HG03565 (cell line): ENCODE measurements around the gene NTF4.
"Not testable (repeated sequence)": the region's sequence is repeated elsewhere in the genome, so short reads cannot be mapped to it uniquely, and the experiment has no call there.

Source experiments
- ATAC-seq: cut with Tn5 transposase; IDR thresholded peaks from one replicate; pipeline ENCODE4 v1.9.1; 2021; ENCODE audit warnings: mild to moderate bottlenecking, moderate library complexity; ENCODE audit not compliant: unreplicated experiment

NTF4 gene

DNA sequence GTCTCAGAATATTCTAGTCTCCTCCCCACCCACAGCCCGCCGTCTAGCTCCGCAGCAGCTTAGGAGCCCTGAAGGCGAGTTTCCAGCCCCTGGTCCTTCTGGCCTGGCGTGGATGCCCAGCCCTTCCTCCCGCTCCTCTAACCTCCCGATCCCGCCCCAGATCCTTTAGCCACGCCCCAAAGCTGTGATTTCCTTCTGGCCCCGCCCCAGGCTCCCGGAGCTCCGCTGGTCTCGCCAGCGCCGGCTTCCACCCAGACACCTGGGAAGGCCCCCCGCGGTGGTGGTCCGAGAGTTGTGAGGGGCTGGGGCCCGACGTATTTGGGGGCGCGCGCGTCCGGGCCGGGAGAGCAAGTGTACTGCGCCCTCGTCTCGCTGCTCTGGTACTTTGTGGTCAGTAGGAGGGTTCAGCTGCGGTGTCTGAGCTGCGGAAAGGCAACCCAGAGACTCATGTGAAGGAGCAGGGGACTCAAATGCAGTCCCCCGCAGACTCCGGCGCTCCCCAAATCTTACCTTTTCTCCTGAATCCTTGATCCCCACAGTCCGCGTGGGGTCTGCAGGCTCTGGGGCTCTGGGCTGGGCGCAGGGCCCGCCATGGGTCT, 6.9 kb downstream of the NTF4 start, which contains the start of gene CGB7:
CGB7 (minus strand) TSS at position 114 of the 599 bp plus-strand sequence. CDS start 2,374 bp downstream, outside the sequence.
- ATAC-seq = no peak

DNA sequence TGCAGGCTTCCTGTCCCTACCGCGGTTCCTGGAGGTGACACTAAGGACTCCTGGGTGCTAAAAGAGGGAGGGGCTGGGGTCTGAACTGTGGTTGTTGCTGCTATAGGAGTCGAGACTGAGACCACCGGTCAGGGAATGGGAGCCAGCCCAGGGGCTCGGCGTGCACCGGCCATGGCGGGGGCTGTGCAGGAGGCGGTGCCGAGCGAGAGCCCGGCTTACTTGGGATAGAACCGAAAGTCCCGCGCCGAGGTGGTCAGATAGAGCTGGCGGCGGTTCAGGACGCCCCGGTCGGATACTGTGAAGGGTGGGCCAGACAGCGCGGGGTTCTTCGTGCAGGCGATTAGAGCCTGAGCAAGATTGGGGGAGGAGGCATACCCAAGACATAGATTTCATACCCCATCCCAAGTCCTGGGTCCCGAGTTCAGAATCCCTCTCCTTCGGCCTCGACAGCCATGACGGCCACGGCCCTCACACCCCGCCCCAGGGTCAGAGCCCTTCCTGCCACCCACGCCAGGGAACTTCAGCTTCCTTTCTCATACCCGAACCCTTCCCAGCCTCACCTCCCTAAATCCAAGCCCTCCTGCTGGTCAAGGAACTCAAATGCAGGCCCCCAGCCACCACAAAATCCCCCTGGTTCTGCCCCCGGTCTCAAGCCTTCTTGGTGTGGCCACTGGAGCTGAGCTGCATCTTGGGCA, 7.6 kb downstream of the NTF4 start:
- not testable (repeated sequence) for ATAC-seq

DNA sequence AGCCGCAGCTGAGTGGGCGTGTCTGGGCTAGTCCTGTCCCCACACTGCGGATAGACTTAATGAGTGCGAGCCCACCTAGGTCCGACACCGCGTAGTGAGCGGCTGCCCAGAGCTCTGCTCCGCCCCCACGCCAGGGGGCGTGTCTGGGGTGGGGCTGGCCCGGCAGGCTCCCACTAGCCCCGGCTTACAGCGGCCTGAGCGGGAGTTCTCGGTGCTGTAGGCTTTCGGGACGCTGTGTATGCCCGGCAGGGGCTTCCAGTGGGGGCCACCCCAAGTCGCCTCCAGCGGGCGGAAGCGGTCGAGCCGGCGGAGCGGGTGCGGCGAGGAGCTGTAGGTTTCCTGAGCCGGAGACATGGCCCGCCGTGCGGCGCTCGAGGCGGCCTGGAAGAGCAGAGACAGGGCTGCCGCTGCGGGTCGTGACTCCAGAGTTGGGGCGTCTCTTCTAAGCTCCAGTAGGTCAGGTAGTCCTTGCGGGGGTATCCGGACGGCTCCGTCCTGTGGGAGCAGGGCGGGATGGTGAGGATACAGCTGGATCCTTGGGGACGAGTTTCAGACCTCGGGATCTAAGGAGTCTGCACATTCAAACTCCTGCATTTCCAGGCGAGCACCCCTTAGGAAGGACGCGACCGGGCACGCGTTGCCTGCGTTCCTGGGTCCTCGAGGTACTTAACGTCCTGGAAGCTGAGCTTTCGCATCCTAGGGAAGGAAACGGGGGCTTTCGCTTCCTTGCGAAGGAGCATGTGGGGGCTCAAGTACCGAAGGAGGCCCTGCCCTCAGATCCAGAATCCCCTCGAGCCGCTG, 8.3 kb downstream of the NTF4 start:
- ATAC-seq = no peak

DNA sequence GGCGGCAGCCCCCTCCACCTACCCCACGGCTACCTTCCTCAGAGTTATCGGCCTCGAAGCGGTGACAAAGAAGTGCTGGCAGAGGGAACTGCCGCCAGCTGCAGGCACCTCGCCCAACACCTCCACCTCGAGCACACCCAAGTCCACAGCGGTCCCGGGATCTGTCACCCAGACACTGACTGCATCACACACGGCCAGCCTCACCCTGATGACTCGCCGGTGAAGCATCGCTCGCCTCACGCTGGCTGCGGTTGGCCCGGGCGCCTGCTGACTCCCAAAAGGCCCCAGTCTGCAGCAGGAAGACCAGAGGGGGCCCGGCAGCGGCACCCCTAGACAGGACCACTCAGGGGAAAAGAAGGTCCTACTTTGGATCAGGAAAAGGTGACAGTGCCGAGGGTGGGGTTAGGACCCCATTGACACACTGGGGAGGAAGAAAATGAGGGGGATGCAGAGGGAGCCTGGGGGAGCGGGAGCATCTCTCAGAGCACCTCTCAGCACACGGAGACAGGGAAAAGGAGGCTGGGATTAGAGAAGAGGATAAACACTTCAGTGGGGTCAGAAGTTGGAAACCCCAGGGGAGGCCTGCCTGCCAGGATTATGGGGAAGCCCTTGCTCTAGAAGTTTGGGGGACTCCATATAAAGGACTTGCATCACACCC, 14.1 kb downstream of the NTF4 start:
- not testable (repeated sequence) for ATAC-seq

DNA sequence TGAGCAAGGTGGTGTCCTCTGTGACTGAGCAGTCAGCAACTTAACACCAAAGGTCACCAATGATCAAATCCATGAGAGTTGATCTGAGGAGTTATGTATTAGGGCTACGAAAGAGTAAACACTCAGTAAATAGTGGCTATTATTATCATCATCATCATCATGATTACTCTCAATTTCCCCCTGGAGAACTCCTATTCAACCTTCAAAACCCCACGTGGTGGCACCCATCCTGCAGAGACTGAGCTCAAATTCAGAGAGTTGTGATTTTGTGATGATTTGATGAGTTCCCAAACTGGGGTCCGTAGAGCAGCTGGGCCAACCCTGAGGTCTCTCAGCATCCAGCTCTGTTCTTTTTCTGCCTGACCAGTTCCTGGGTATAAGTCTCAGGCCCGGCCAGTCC, 14.8 kb downstream of the NTF4 start:
- not testable (repeated sequence) for ATAC-seq

DNA sequence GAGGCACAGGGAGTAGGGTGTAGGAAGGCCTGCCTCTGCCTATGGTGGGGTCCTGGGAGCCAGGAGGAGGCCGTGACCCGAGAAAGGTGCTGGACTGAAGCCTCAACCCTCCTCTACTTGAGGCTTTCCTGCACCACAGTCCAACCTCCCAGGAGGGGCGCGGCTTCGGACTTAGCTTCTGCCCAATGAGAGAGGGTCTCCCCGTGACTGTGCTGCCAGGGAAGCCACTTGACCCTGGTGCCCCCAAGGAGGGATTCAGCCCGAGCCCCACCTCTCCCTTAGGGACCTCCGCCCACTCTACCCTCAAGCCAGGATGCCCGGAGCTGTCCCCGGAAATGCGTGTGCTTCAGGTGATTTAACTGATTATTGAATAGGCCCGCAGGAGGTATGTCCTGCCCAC, 15.6 kb downstream of the NTF4 start, which contains the start of gene CGB8:
CGB8 (minus strand) TSS at position 101 of the 400 bp plus-strand sequence. CDS start 372 bp downstream, outside the sequence.
- not testable (repeated sequence) for ATAC-seq

DNA sequence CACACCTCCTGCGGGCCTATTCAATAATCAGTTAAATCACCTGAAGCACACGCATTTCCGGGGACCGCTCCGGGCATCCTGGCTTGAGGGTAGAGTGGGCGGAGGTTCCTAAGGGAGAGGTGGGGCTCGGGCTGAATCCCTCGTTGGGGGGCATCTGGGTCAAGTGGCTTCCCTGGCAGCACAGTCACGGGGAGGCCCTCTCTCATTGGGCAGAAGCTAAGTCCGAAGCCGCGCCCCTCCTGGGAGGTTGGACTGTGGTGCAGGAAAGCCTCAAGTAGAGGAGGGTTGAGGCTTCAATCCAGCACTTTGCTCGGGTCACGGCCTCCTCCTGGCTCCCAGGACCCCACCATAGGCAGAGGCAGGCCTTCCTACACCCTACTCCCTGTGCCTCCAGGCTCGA, 21.1 kb downstream of the NTF4 start, which contains the start of gene CGB5:
CGB5 (plus strand) TSS at position 301 of the 400 bp plus-strand sequence. CDS start 362 bp downstream, outside the sequence.
- ATAC-seq = not testable (repeated sequence)

DNA sequence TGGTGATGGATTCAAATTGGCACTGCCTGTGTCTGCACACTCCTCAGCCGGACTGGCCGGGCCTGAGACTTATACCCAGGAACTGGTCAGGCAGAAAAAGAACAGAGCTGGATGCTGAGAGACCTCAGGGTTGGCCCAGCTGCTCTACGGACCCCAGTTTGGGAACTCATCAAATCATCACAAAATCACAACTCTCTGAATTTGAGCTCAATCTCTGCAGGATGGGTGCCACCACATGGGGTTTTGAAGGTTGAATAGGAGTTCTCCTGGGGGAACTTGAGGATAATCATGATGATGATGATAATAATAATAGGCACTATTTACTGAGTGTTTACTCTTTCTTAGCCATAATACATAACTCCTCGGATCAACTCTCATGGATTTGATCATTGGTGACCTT, 22.0 kb downstream of the NTF4 start:
- not testable (repeated sequence) for ATAC-seq

DNA sequence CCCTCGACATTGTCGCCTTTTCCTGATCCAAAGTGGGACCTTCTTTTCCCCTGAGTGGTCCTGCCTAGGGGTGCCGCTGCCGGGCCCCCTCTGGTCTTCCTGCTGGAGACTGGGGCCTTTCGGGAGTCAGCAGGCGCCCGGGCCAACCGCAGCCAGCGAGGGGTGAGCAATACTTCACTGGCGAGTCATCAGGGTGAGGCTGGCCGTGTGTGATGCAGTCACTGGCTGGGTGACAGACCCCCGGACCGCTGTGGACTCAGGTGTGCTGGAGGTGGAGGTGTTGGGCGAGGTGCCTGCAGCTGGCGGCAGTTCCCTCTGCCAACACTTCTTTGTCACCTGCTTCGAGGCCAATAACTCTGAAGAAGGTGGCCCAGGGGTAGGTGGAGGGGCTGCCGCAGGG, 22.4 kb downstream of the NTF4 start:
- ATAC-seq = no peak

DNA sequence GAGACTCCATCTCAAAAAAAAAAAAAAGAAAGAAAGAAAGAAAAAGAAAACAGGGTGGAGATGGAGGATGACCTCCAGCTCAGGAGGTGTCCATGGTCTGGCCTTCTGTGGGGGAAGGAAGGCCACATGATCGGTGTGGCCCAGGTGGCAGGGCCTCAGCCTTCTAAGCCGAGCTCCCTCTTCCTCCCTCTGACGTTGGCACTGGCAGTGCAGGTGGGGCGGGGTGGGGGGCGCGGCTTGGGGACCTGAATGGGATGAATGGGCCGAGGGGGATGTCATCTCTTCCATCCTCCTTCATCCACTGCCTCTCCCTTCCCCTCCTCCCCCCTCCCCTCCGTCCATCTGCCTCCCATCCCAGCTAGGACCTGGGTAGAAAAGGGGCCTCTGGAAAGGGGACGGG, 24.9 kb downstream of the NTF4 start:
- not testable (repeated sequence) for ATAC-seq

DNA sequence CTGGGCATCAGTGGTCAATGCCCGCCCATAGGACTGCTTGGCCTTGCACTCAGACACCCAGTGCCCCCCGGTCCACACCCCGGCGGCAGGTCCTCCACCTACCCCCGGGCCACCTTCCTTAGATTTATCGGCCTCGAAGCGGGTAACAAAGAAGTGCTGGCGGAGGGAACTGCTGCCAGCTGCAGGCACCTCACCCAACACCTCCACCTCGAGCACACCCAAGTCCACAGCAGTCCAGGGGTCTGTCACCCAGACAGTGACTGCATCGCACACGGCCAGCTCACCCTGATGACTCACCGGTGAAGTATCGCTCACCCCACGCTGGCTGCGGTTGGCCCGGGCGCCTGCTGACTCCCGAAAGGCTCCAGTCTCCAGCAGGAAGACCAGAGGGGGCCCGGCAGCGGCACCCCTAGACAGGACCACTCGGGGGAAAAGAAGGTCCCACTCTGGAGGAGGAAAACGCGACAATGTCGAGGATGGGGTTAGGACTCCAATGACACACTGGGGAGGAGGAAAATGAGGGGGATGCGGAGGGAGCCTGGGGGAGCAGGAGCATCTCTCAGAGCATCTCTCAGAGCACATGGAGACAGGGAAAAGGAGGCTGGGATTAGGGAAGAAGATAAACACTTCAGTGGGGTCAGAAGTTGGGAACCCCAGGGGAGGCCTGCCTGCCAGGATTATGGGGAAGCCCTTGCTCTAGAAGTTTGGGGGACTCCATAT, 25.9 kb downstream of the NTF4 start:
- ATAC-seq = not testable (repeated sequence)

DNA sequence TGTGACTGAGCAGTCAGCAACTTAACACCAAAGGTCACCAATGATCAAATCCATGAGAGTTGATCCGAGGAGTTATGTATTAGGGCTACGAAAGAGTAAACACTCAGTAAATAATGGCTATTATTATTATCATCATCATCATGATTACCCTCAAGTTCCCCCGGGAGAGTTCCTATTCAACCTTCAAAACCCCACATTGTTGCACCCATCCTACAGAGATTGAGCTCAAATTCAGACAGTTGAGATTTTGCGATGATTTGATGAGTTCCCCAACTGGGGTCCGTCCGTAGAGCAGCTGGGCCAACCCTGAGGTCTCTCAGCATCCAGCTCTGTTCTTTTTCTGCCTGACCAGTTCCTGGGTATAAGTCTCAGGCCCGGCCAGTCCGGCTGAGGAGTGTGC, 26.5 kb downstream of the NTF4 start:
- not testable (repeated sequence) for ATAC-seq

DNA sequence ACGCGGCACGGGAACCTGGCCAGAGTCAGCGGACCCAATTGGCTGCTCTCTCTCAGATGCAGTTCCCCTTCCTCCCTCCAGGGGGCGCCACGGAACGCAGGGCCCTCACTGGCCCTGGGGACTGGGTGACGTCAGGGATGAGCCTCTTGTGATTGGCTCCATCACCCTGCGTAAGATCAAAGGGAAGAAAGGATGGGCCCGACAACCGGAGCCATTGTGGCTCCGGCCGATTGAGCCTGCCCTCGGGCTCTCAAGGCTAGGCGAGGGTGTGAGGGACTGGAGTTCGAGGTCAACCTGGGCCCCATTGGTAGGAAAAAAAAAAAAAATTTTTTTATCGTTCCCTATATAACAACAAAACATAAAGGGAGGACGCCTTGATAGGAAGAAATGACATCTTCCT, 27.8 kb downstream of the NTF4 start, which contains the start of gene CGB1:
CGB1 (minus strand) TSS at position 81 of the 400 bp plus-strand sequence. CDS start 184 bp downstream, outside the sequence.
- not testable (repeated sequence) for ATAC-seq

DNA sequence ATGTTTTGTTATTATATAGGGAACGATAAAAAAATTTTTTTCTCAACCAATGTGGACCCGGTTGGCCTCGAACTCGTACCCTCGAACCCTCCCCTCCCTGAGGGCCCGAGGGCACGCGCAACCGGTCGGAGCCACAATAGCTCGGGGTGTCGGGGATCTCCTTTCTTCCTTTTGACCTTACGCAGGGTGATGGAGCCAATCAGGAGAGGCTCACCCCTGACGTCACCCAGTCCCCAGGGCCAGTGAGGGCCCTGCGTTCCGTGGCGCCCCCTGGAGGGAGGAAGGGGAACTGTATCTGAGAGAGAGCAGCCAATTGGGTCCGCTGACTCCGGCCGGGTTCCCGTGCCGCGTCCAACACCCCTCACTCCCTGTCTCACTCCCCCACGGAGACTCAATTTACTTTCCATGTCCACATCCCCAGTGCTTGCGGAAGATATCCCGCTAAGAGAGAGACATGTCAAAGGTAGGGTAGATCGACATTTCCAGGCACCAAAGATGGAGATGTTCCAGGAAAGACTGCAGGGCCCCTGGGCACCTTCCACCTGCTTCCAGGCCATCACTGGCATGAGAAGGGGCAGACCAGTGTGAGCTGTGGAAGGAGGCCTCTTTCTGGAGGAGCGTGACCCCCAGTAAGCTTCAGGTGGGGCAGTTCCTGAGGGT, 32.8 kb downstream of the NTF4 start, which contains the start of gene CGB2:
CGB2 (plus strand) TSS at position 249 of the 660 bp plus-strand sequence; CDS start at position 455, 206 bp downstream.
- ATAC-seq = not testable (repeated sequence)

DNA sequence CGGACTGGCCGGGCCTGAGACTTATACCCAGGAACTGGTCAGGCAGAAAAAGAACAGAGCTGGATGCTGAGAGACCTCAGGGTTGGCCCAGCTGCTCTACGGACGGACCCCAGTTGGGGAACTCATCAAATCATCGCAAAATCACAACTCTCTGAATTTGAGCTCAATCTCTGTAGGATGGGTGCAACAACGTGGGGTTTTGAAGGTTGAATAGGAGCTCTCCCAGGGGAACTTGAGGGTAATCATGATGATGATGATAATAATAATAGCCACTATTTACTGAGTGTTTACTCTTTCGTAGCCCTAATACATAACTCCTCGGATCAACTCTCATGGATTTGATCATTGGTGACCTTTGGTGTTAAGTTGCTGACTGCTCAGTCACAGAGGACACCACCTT, 34.3 kb downstream of the NTF4 start:
- not testable (repeated sequence) for ATAC-seq

DNA sequence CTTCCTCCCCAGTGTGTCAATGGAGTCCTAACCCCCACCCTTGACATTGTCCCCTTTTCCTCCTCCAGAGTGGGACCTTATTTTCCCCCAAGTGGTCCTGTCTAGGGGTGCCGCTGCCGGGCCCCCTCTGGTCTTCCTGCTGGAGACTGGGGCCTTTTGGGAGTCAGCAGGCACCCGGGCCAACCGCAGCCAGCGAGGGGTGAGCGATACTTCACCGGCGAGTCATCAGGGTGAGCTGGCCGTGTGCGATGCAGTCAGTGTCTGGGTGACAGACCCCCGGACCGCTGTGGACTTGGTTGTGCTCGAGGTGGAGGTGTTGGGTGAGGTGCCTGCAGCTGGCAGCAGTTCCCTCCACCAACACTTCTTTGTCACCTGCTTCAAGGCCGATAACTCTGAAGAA, 34.9 kb downstream of the NTF4 start:
- ATAC-seq = not testable (repeated sequence)

DNA sequence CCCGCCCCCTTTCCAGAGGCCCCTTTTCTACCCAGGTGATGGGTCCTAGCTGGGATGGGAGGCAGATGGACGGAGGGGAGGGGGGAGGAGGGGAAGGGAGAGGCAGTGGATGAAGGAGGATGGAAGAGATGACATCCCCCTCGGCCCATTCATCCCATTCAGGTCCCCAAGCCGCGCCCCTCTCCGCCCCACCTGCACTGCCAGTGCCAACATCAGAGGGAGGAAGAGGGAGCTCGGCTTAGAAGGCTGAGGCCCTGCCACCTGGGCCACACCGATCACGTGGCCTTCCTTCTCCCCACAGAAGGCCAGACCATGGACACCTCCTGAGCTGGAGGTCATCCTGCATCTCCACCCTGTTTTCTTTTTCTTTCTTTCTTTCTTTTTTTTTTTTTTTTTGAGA, 35.9 kb downstream of the NTF4 start:
- ATAC-seq = not testable (repeated sequence)

DNA sequence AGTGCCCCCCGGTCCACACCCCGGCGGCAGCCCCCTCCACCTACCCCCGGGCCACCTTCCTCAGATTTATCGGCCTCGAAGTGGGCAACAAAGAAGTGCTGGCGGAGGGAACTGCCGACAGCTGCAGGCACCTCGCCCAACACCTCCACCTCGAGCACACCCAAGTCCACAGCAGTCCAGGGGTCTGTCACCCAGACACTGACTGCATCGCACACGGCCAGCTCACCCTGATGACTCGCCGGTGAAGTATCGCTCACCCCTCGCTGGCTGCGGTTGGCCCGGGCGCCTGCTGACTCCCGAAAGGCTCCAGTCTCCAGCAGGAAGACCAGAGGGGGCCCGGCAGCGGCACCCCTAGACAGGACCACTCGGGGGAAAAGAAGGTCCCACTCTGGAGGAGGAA, 39.0 kb downstream of the NTF4 start:
- ATAC-seq = not testable (repeated sequence)

DNA sequence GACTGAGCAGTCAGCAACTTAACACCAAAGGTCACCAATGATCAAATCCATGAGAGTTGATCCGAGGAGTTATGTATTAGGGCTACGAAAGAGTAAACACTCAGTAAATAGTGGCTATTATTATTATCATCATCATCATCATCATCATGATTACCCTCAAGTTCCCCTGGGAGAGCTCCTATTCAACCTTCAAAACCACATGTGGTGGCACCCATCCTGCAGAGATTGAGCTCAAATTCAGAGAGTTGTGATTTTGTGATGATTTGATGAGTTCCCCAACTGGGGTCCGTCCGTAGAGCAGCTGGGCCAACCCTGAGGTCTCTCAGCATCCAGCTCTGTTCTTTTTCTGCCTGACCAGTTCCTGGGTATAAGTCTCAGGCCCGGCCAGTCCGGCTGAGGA, 39.5 kb downstream of the NTF4 start:
- not testable (repeated sequence) for ATAC-seq
